Measurements from ENCODE around the gene BPIFB3. TPM values are rescaled to one million over a fixed set of nuclear protein-coding genes. Genes with fewer than 3 reads are reported as not detected.
A peak's percentile ranks its signal among the peaks of the same experiment; 100 is the strongest.
"Not testable (repeated sequence)": the region's sequence is repeated elsewhere in the genome, so short reads cannot be mapped to it uniquely, and the experiment has no call there.

The BPIFB3 gene
- total RNA-seq, 2 experiments from 2014 or later: not detected

DNA sequence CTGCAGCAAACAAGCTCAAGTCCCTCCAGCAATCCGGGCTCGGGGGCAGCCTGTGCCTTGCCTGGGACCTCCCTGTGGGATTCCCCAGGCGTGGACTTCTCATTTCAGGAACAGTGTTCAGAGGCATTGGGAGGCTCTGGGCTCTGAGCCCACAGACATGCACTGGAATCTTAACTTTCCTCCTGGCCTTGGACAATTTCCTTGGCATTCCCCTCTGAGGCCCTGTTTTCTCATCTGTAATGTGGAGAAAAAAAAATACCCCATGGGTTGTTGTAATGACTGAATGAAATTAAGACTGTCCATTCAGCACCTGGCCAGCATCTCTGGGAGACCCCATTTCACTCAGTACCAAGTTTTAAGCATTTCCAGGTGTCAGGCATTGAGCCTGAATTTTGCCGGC is 43.3 kb downstream of the BPIFB3 start:
- no peak for DNase-seq
- Mint-ChIP-seq H3K4me1 (no peaks in the 10 kb centered on the region), H3K9me3 (no peaks in the 10 kb centered on the region), H3K27ac (no peak overlapping the region), H3K4me3 (no peak overlapping the region), H3K27me3 (no peaks in the 10 kb centered on the region), H3K36me3 (no peaks in the 10 kb centered on the region)

DNA sequence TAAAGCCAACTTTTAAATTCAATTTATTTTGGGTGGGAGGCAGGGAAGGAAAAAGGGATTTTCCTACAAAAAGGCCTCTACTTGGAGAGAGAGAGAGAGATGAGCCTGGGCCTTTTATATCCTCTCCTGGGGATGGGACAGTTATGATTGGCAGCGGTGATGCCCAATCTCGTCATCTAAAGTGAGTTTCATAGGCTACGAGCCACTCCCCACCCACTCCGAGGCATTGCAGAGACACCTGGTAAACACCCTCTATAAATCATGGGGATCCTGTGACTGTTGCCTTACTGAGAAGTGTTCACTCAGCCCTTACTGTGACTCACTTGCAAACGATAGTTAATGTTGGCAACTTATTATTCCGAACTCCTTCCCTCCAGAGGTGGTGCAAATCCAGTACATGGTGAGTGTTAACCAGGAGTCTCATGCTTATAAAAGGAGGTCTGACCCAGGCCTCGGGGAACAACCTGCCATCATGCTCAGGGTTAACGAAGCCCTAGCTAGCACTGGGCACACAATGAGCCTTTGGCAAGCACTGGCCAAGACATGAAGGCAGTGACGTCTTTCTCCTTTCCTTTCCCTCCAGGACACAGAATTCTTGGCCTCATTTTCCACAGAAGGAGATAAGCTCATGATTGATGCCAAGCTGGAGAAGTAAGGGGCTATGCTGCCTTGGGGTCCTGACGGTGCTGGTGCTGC is 46.3 kb downstream of the BPIFB3 start:
- no peak overlapping the region for H3K27ac Mint-ChIP-seq
- no peaks in the 10 kb centered on the region for H3K9me3 Mint-ChIP-seq
- no peaks in the 10 kb centered on the region for H3K4me1 Mint-ChIP-seq
- no peak for DNase-seq
- no peaks in the 10 kb centered on the region for H3K27me3 Mint-ChIP-seq
- no peaks in the 10 kb centered on the region for H3K36me3 Mint-ChIP-seq
- H3K4me3 Mint-ChIP-seq: no peak overlapping the region

DNA sequence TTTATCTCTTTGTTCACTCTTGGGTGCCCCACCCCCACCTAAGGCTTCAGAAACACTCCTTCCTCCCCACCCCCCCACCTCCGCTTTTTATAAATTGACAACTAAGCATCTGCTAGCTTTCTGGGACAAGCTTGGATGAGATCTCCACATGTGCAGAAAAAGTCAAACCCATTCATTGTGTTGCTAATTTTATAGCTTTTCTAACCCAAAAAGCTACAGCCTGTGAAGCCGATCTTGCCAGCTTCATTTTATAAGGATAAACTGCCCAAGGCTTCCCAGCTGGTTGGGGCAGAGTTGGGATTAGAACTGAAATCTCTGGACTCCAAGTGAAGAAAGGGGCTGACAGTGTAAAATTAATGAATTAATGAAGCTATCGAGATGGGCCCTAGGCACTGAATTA is 49.9 kb downstream of the BPIFB3 start:
- Mint-ChIP-seq H3K9me3 (no peaks in the 10 kb centered on the region), H3K36me3 (no peaks in the 10 kb centered on the region), H3K4me1 (no peaks in the 10 kb centered on the region), H3K27me3 (no peaks in the 10 kb centered on the region), H3K27ac (no peak overlapping the region), H3K4me3 (no peak overlapping the region)
- DNase-seq: no peak

DNA sequence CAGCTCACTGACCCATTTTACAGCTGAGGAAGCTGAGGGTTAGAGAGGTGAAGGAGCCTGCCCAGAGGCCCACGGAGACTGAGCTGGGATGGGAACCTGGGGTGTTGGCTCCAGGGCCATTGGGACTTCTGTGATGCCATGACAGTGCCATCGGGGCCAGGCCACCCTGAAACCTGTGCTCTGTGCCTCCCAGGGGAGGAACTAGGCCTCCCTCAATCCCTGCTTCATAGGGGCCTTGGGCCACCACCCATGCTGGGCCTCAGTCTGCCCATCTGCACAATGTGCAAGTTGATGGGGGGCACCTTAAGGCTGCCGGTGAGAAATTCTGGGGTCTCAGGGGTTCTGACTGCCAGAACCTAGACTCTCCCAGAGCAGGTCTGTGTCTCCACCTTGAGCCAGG is 50.6 kb downstream of the BPIFB3 start:
- Mint-ChIP-seq H3K27me3 (no peaks in the 10 kb centered on the region), H3K4me3 (no peak overlapping the region), H3K9me3 (no peaks in the 10 kb centered on the region), H3K36me3 (no peaks in the 10 kb centered on the region), H3K4me1 (no peaks in the 10 kb centered on the region), H3K27ac (no peak overlapping the region)
- no peak for DNase-seq

DNA sequence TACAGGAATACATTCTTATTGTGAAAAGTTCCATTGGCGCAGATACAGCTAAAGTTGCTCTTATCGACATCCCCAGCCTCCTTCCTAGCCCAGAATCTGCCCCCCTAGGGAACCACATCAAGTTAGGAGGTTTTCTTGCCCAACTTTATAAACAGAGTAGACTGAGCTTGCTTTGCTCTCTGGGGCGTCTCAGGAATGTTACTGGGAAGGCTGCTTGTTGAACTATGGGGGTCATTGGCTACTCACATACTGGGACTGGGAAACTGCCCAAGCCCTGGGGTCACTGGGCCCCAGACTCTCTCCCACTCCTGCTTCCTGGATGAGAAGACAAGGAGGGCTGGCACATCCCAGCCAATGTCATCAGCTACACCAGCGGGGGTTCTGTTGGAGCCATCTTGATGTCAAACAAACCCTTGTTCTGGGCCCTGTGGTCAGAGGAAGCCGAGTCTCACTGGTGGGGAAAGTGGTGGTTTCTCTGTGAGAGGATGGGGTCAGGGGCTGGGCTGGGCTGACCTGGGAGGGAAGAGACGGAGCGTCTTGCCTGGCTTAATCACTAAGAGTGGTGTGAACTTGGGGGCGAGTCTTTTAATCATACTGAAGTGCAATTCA is 51.7 kb downstream of the BPIFB3 start:
- Mint-ChIP-seq H3K36me3 (no peaks in the 10 kb centered on the region), H3K4me3 (no peak overlapping the region), H3K9me3 (no peaks in the 10 kb centered on the region), H3K27me3 (no peaks in the 10 kb centered on the region), H3K4me1 (no peaks in the 10 kb centered on the region), H3K27ac (no peak overlapping the region)
- no peak for DNase-seq

DNA sequence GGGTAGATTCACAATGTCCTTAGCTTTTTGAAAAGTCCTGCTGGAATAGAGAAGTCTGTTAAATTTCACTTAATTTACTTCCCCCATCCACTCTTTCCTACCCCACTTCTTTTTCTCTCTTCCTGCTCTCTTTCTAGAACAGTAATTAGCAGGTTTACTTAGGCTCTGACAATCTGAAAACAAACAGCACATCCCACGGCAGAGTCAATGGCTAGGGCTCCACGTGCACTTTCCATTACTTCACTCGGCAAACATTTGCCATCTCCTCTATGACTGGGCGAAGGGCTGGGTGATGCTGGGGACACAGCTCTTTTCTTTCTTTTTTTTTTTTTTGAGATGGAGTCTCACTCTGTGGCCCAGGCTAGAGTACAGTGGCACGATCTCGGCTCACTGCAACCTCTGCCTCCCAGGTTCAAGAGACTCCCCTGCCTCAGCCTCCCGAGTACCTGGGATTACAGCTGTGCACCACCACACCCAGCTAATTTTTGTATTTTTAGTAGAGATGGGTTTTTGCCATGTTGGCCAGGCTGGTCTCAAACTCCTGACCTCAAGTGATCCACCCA is 52.4 kb downstream of the BPIFB3 start:
- not testable (repeated sequence) for H3K9me3 Mint-ChIP-seq, H3K36me3 Mint-ChIP-seq, H3K27me3 Mint-ChIP-seq

DNA sequence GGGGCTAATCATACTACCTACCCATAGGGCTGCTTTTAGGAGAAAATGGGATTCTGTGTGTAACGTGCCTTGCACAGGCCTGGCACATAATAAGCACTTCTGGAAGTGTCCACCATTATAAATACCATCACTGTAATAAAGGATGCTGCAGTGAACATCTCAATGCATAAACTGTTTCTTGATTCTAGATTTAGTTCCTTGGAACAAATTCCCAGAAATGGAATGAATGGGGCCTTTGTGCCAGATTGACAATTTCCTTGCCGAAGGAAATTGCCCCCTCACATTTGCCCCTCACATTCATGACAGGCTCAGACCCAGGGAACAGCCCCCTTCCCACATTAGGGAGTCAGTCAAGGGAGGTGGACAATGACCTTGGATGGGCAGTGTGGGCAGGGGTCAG is 55.0 kb downstream of the BPIFB3 start:
- no peak overlapping the region for H3K4me3 Mint-ChIP-seq
- H3K36me3 Mint-ChIP-seq: no peaks in the 10 kb centered on the region
- no peaks in the 10 kb centered on the region for H3K4me1 Mint-ChIP-seq
- no peak overlapping the region for H3K27ac Mint-ChIP-seq
- H3K27me3 Mint-ChIP-seq: no peaks in the 10 kb centered on the region
- no peaks in the 10 kb centered on the region for H3K9me3 Mint-ChIP-seq
- DNase-seq: no peak

More for the DNA sequence above, 52.4 kb downstream of the BPIFB3 start:
- not testable (repeated sequence) for H3K4me3 Mint-ChIP-seq, DNase-seq, H3K4me1 Mint-ChIP-seq, H3K27ac Mint-ChIP-seq

DNA sequence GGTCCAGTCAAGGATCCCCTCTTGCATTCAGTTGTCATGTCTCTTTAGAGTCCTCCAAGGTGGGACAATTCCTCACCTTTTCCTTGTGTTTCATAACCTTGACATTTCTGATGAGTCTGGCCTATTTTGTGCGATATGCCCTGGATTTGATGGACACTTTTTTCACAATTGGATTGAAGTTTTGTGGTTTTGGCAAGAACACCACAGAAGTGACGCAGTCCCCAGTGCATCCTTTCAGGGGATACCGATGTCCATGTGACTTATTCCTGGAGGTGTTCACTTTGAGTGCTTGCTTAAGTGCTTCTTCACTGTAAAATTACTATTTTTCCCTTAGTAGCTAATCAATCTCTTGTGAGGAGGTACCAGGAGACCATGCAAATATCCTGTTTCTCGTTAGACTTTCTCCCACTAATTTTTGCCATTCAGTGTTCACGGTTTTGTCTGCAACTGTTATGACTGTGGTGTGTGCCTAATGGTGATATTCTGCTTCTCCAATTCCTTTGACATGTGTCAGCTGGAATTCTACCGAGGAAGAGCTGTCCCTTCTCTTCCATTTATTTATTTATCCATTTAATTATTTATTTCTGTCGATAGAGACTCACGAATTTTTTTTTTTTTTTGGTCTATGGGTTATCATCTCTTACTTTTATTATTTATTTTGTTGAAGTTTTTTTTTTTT is 56.6 kb downstream of the BPIFB3 start:
- H3K9me3 Mint-ChIP-seq: no peaks in the 10 kb centered on the region

DNA sequence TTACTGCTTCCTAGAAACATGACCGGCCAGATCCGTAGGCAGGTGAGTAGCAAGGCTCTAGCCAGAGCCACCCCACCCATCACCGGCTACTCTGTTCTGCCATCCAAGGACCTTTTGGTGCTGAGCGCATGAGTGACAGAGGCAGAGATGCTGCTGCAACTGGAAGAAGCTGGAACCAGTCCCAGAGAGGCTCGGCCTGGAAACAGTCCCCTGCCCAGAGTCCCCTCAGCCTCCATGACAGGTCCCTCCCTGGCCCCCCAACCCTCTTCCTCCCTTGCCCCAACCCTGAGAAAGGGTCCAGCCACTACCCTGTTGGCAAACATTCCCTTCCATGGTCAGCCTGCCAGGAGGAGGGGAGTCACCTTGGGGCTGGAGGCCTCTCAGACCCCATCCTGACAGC is 57.6 kb downstream of the BPIFB3 start:
- Mint-ChIP-seq H3K4me1 (no peaks in the 10 kb centered on the region), H3K27ac (no peak overlapping the region), H3K36me3 (no peaks in the 10 kb centered on the region), H3K27me3 (no peaks in the 10 kb centered on the region), H3K9me3 (no peaks in the 10 kb centered on the region), H3K4me3 (no peak overlapping the region)
- DNase-seq: no peak

More for the DNA sequence above, 56.6 kb downstream of the BPIFB3 start:
- H3K4me1 Mint-ChIP-seq: no peaks in the 10 kb centered on the region
- no peaks in the 10 kb centered on the region for H3K36me3 Mint-ChIP-seq
- H3K27ac Mint-ChIP-seq: no peak overlapping the region
- H3K27me3 Mint-ChIP-seq: no peaks in the 10 kb centered on the region
- no peak overlapping the region for H3K4me3 Mint-ChIP-seq
- DNase-seq: no peak

DNA sequence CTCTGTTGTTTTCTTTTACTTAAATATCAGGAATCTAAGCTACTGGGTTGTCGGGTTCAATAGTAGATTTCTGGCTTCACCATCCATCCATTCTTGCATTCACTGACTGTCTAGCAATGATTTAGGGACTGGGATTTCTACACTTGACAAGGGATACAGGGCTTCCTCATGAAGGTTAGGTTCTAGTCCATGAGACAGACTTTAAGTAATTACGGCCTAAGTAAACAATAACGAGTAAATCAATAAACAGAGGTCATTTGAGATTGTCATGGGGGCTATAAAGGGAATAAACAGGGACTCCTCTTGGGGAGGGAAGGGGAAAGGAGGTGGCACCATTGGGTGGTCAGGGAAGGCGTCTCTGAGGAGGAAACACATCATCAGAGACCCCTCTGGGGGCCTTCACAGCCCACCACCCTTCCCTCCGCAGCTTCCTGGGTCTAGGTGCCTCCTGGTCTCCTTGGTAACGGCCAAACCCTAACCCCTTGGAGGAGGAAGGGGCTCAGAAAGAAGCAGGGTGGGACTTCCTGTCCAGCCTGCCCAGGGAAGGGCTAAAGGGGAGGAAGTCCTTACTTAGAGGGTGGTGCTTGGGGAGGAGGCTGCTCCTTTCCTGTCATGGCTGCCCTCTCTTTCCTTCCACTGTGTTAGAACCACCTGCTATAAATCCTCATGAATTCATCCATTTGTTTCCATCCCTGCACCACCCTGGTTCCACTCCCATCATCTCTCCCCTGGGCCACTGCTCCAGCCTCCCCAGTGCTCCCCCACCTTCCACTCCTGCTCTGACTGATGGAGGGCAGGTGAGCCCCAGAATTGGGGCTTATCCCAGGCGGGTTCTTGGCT is 59.1 kb downstream of the BPIFB3 start:
- no peaks in the 10 kb centered on the region for H3K9me3 Mint-ChIP-seq
- H3K27me3 Mint-ChIP-seq: no peaks in the 10 kb centered on the region
- H3K4me1 Mint-ChIP-seq: no peaks in the 10 kb centered on the region
- H3K4me3 Mint-ChIP-seq: no peak overlapping the region
- H3K36me3 Mint-ChIP-seq: no peaks in the 10 kb centered on the region
- no peak overlapping the region for H3K27ac Mint-ChIP-seq
- DNase-seq: no peak

DNA sequence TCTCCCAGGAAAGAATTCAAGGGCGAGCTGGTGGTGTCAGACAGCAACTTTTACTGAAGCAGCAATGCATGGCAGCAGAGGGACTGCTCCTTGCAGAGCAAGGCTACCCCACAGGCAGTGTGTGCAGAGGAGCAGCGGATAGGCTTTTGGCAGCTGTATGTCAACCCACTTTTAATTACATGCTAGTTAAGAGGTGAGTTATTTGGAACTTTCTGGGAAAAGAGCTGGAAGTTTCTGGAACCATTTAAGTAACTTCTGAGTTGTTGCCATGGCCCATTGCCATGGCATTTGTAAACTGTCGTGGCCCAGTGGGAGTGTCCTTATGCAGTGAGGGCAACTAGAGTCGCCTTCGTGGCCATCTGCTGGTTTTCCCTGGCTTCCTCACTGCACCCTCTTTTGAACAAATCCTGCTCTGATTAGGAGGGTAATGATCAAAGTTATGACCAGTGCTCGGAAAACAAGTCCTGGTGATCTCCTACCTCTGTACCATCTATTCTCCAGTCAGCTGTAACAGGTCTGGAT is 59.7 kb downstream of the BPIFB3 start:
- Mint-ChIP-seq H3K36me3 (no peaks in the 10 kb centered on the region), H3K9me3 (no peaks in the 10 kb centered on the region), H3K4me1 (no peaks in the 10 kb centered on the region), H3K27me3 (no peaks in the 10 kb centered on the region), H3K27ac (no peak overlapping the region), H3K4me3 (no peak overlapping the region)
- DNase-seq: no peak

DNA sequence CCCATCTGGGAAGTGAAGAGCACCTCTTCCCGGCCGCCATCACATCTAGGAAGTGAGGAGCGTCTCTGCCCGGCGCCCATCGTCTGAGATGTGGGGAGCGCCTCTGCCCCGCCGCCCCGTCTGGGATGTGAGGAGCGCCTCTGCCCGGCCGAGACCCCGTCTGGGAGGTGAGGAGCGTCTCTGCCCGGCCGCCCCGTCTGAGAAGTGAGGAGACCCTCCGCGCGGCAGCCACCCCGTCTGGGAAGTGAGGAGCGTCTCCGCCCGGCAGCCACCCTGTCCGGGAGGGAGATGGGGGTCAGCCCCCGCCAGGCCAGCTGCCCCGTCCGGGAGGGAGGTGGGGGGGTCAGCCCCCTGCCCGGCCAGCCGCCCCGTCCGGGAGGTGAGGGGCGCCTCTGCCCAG is 61.8 kb downstream of the BPIFB3 start:
- H3K9me3 Mint-ChIP-seq, DNase-seq, H3K27me3 Mint-ChIP-seq, H3K4me3 Mint-ChIP-seq, H3K36me3 Mint-ChIP-seq, H3K27ac Mint-ChIP-seq: not testable (repeated sequence)
- H3K4me1 Mint-ChIP-seq: peaks cover 14% of the 10 kb centered on the region

DNA sequence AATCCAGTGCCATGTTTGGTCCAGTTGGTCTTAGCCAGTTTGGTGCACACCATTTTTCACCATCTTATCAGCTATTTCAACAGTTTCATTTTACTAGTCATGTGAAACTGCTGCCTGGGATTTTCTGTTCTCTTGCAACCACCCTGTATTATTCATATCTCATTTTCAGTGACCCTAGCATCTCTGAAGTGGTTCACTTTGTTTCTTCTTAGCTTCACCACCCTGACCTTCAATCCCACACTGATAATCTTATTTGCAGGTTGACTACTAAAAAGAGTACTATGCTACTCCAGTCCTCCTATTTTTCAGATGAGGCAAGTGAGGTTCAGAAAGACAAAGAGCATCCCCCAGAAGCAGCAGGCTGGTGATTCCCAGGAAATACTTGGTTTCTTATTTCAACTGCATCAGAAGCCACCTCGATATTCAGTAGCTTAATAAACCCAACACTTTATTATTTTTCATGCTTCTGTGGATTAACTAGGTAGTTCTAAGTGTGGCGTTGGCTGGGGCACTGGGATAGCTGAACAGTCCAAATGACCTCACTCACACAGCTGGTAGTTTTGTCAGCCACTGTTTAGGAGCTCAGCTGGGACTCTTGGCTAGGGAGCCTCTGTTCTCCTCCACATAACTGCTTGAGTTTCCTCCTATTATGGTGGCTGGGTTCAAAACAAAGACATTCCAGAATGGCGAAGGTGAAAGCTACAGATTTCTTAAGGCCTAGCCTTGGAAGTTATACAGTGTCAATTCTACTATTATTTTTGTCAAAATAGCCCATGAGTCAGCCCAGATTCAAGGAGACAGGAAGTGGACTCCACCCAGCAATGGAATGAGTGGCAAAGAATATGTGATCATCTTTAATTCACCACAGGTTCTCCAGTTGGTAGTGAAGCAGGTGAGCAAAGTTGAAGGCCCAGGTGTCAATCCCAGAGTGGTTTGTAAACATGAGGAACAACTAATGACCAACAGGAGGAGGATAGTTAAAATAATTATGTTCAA is 66.3 kb downstream of the BPIFB3 start:
- DNase-seq: no peak
- H3K27me3 Mint-ChIP-seq: peaks cover 4% of the 10 kb centered on the region
- peaks cover 4% of the 10 kb centered on the region for H3K36me3 Mint-ChIP-seq
- H3K4me1 Mint-ChIP-seq: peaks cover 15% of the 10 kb centered on the region
- peak overlapping the region; percentile 35 for H3K27ac Mint-ChIP-seq
- no peak overlapping the region for H3K4me3 Mint-ChIP-seq
- H3K9me3 Mint-ChIP-seq: peaks cover 5% of the 10 kb centered on the region

DNA sequence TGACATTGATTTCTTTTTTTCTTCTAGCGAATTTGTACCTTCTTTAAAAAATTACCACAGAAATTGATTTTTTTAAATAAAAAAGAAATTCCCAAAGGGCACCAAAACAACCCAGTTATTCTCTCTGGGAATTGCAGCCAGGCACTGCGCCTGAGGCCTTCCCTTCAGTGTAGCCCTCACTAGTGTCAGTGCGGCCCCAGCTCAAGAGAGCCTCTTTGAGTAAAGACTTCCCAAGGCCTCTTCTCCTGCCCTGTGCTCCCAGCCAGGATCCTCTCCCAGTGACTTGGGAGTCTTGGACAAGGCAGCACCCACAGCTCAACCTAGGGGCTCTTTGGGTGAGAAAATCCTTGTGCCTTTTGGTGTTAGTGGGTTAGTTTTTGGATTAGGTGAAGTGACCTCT is 67.2 kb downstream of the BPIFB3 start:
- DNase-seq: no peak
- peaks cover 15% of the 10 kb centered on the region for H3K4me1 Mint-ChIP-seq
- H3K27me3 Mint-ChIP-seq: peaks cover 4% of the 10 kb centered on the region
- H3K36me3 Mint-ChIP-seq: peaks cover 4% of the 10 kb centered on the region
- peaks cover 5% of the 10 kb centered on the region for H3K9me3 Mint-ChIP-seq
- H3K27ac Mint-ChIP-seq: no peak overlapping the region
- no peak overlapping the region for H3K4me3 Mint-ChIP-seq

Measured in activated naive CD8-positive, alpha-beta T cell treated with anti-CD3 and anti-CD28 coated beads for 36 hours (primary cell).